HG03442 (cell line): ENCODE results near the gene AFF1.
A peak's percentile ranks its signal among the peaks of the same experiment; 100 is the strongest.
"Not testable (repeated sequence)": the region's sequence is repeated elsewhere in the genome, so short reads cannot be mapped to it uniquely, and the experiment has no call there.

Experiments used
- ATAC-seq: cut with Tn5 transposase; IDR thresholded peaks from one replicate; pipeline ENCODE4 v1.9.1; 2021; ENCODE audit warnings: mild to moderate bottlenecking, moderate library complexity; ENCODE audit not compliant: unreplicated experiment

AFF1 gene

GRCh38 chr4:86977621-86978184 lies 42.9 kb downstream of the AFF1 start:
- ATAC-seq = peak; percentile 97

GRCh38 chr4:86978709-86979108 lies 43.9 kb downstream of the AFF1 start:
- ATAC-seq = no peak

- ATAC-seq = no peak
Observed at GRCh38 chr4:86980230-86980629, 45.4 kb downstream of the AFF1 start.

GRCh38 chr4:86981789-86982188 lies 47.0 kb downstream of the AFF1 start:
- no peak for ATAC-seq

GRCh38 chr4:86985852-86986251 lies 51.0 kb downstream of the AFF1 start:
- not testable (repeated sequence) for ATAC-seq

- ATAC-seq = not testable (repeated sequence)
Observed at GRCh38 chr4:86989658-86990057, 54.8 kb downstream of the AFF1 start.

- no peak for ATAC-seq
Observed at GRCh38 chr4:86990510-86990909, 55.7 kb downstream of the AFF1 start.

- no peak for ATAC-seq
Observed at GRCh38 chr4:86991994-86992393, 57.2 kb downstream of the AFF1 start.

GRCh38 chr4:86993909-86994681 lies 59.3 kb downstream of the AFF1 start:
- no peak for ATAC-seq

- no peak for ATAC-seq
Observed at GRCh38 chr4:86994686-86995085, 59.9 kb downstream of the AFF1 start.

- ATAC-seq = not testable (repeated sequence)
Observed at GRCh38 chr4:86996510-86996909, 61.7 kb downstream of the AFF1 start.

- no peak for ATAC-seq
Observed at GRCh38 chr4:86999136-86999643, 64.4 kb downstream of the AFF1 start.

GRCh38 chr4:87002682-87003043 lies 67.9 kb downstream of the AFF1 start:
- no peak for ATAC-seq

GRCh38 chr4:87003266-87003665 lies 68.5 kb downstream of the AFF1 start:
- ATAC-seq = no peak

- ATAC-seq = no peak
Observed at GRCh38 chr4:87005369-87005689, 70.5 kb downstream of the AFF1 start.

GRCh38 chr4:87005690-87006425 lies 71.0 kb downstream of the AFF1 start:
- ATAC-seq = no peak

- no peak for ATAC-seq
Observed at GRCh38 chr4:87006426-87006675, 71.5 kb downstream of the AFF1 start.

- ATAC-seq = peak; percentile 73
Observed at GRCh38 chr4:87006676-87007527, 72.1 kb downstream of the AFF1 start.

GRCh38 chr4:87007528-87008446 lies 73.0 kb downstream of the AFF1 start:
- ATAC-seq = no peak

- ATAC-seq = no peak
Observed at GRCh38 chr4:87009095-87009648, 74.4 kb downstream of the AFF1 start.
